NAMALWA (cell line): ENCODE measurements around the gene SLC22A1.

ENCODE experiments used
- DNase-seq: peaks from one replicate; pipeline ENCODE4 v3.0.0-alpha.2; 2015; ENCODE audit warnings: low spot score

Gene SLC22A1

DNA sequence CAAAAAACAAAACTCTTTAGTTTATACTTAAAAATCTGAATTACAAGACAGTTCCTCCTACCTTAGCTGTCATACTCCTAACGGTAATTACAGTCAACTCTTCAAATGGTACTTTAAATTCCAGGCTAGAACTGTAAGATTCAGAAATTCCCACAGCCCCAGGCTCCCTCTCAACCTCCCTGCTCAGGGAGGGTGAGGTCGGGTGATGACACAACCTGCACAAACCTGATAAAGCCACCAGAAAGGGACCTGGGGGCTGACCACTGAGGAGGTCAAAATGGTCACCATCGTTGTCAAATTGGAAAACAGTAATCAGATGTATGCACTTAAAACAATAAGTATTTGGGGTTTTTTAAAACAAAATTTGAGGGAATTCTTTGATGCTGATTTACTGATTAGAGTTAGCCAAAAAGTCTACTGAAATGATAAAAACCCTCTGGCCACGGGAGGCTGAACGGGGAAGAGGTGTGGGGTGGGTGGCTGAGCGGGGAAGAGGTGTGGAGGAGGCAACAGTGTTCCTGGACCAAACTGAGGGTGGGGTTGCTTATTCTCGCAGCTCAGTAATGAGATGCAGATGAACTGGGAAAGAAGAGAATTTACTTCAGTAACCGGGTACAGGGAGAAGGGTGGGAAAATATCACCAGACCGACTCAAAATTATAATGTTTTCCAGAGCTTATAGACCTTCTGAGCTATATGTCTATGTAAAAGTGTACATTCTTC is 52.4 kb downstream of the SLC22A1 start:
- no peak for DNase-seq

DNA sequence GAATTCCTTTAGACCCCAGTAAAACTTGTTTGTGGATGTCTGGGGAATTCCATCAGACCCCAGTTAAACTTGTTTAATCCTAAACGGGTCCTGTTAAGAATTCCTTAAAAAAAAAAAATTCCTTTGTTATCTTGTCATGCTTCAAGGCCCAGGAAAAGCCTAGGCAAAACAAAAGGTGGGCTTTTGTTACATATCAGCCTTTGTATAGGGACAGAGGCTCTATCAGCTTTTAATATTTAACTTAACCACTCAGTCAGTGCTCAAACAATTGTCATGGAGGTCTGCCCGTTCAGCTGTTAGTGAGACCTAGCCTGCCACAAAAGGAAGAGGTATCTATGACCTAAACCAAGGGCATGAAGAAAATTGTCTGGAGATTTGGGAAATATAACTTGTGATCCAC is 53.1 kb downstream of the SLC22A1 start:
- DNase-seq, result no peak

- no peak for DNase-seq
Measured at GRCh38 chr6:160177220-160177619, 55.6 kb downstream of the SLC22A1 start.

GRCh38 chr6:160178271-160178670 is 56.7 kb downstream of the SLC22A1 start:
- no peak for DNase-seq

DNA sequence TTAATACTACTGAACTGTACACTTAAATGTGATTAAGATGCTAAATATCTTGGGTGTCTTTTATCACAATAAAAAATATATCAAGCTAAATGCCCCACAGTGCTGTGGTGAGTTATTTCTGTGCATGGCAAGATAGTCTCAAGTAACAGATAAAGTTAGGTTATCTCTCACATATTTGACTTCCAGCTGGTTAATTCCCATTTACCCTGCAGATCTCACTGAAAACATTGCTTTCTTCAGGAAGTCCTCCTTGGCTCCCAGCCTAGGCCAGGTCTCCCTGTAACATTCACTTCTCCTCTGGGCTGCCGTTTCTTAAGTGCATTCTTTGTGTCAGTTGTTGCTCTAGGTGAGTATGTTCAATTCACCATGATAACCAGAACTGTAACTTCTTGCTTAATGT is 59.1 kb downstream of the SLC22A1 start:
- DNase-seq, result no peak

DNA sequence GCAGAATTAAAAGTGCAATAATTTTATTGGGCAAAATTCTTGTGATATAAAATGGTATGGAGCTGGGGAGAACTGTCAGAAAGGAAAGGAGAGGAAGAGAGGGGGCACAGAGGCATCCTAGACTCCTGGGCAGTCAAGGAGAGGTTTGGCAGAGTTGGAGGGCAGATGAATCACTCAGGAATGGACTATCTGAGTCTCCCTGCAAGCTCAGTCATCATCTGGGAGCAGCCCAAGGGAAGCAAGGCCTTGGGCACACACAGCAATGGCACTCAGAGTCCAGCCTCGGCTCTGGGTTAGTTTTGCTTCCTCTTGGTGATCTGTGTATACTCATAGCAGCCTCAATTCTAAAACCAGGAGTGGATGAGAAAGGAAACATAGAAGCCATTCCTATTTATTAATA is 67.2 kb downstream of the SLC22A1 start:
- DNase-seq, result no peak

DNA sequence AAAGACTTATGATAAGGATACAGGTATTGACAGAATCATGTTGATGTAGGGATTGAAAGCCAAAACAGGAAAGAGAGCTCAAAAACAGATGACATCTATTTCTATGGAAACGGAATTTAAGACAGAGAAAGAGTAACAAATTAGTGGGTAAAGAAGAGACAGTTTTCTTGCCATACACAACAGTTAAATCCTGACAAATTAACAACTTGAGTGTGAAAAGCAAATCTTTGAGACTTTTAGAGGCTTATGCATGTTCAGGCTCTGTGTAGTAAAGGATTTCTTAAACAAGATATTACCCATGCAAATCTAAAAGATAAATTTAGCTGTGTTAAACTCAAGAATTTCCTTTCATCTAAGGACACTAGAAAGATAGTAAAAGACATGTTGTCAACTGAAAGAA is 68.5 kb downstream of the SLC22A1 start:
- no peak for DNase-seq

DNA sequence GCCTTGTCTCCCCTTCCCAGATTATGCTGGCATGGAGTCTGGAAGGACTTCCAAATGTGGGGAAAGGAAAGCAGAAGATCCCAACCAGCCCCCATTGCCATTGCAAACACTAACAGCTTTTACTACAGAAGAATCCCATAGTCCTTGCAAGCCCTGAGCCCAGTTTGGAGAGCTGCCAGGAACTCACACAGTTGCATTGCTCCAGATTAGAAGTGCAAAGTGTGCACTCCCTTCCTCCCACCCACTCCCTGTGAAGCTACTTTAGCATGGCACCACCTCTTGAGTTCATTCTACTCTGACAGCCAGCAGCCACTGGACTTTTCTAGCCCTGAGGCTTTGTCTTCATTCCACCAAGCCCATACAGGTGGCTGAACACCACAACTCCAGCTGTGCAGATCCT is 69.4 kb downstream of the SLC22A1 start:
- DNase-seq, result no peak

DNA sequence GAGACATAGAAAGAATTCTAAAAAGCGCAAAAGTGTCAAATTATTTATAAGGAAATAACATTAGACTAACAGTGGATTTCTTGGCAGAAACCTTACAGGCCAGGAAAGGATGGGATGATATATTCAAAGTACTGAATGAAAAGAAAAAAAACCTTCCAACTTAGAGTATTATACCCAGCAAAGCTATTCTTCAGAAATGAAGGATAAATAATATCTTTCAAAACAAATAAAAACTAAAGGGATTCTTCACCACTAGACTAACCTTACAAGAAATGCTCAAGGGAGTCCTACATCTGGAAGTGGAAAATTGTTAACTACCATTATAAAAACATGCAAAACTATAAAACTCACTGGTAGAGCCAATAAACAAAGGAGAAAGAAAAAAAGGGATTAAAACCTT is 71.2 kb downstream of the SLC22A1 start:
- no peak for DNase-seq

DNA sequence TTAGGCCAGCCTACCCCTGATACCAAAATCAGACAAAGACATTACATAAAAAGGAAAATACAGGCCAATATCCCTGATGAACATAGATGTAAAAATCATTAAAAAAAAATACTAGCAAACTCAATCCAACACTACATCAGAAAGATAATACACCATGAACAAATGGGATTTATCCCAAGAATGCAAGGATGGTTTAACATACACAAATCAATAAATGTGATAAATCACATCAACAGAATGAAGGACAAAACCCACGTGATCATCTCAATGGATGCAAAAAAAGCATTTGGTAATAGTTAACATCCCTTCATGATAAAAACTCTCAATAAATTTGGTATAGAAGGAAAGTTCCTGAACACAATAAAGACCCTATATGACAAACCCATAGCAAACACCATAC is 73.2 kb downstream of the SLC22A1 start:
- no peak for DNase-seq

- DNase-seq, result no peak
Measured at GRCh38 chr6:160197662-160198061, 76.0 kb downstream of the SLC22A1 start.

GRCh38 chr6:160198606-160199211 is 77.1 kb downstream of the SLC22A1 start:
- no peak for DNase-seq

DNA sequence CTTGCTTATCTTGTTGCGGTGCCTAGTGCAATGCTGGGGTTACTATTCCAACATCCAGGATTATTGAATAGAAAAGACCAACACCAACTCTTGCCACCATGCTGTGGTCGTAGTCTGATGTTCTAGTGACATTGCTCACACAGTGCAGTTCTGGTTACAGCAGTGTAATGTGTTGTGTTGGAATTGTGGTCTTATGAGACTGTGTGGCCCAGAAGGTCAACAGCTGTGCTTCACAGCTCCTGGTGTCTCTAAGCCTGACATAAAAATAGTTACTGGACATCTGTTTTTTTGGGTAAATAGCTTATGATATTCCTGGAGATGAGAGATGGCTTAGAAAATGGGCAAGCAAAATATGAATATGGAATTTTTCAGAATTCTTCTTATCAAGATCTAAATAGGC is 79.4 kb downstream of the SLC22A1 start:
- no peak for DNase-seq

DNA sequence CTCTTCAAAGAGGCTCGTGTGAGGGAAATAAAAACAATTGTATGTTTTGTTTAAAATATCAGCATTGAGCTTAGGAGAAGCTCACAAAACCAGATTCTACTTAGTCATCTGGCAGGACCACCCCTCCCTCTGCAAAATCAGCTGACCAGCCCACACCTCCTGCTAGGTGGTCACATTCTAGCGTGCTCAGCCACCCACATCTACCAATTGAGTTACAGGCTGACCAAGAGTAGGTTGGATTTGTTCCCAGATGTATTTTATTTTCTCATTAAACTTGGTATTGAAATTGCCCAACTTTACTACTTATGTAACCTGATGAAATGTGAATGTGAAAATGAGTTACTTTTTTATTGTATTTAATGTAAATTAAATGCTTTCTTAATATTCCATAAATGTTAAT is 80.8 kb downstream of the SLC22A1 start:
- DNase-seq, result no peak

GRCh38 chr6:160203076-160203475 is 81.5 kb downstream of the SLC22A1 start:
- no peak for DNase-seq

DNA sequence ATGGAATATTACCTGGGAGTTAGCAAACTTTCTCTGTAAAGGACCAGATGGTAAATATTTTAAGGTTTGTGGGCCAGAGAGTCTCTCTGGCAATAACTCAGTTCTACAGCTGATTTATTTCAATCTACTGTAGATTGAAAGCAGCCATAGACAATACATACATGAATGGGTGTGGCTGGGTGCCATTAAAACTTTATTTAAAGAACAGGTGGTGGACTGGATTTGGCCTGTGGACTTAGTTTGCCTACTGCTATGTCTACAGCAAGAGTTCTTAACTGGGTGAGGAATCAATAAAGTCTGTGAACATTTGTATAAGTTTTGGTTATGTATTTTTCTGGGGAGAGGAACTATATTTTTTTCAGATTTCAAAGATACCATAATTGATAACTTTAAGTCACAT is 81.9 kb downstream of the SLC22A1 start:
- DNase-seq, result no peak

GRCh38 chr6:160203953-160204352 is 82.3 kb downstream of the SLC22A1 start:
- DNase-seq, result no peak

- DNase-seq, result no peak
Measured at GRCh38 chr6:160204710-160205109, 83.1 kb downstream of the SLC22A1 start.

DNA sequence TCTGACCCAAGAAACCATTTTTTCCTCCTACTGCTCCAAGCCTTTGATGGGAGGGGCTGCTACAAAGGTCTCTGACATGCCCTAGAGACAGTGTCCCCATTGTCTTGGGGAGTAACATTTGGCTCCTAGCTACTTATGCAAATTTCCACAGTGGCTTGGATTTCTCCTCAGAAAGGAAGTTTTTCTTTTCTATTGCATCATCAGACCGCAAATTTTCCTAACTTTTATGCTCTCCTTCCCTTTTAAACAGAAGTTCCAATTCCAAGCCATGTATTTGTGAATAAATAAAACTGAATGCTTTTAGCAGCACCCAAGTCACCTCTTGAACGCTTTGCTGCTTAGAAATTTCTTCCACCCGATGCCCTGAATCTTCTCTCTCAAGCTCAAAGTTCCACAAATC is 86.0 kb downstream of the SLC22A1 start:
- DNase-seq, result no peak
